ENCODE measurements around the gene OVAAL.

DNA sequence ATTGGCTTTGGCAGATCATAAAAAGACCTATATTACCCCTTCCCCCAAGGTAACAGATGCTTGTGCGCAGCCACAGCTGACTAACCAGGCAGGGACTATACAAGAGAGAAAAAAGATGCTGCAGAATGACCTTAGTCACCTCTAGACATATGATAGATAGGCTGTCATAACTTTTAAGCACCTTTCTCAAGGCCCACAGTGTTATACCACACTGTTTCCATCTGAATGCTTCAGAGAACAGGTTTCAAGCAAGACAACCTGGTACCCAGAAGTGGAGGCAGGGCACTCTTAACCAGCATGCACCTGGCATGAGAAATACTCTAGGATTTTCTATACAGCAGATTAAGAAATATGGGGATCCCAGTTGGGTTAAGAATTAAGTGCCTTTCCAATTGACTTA, 12.8 kb upstream of the OVAAL start:
- TF ChIP-seq RAD21 (IDR thresholded peaks at IDR 0.05), result no peak
- TF ChIP-seq, protein P1, sequence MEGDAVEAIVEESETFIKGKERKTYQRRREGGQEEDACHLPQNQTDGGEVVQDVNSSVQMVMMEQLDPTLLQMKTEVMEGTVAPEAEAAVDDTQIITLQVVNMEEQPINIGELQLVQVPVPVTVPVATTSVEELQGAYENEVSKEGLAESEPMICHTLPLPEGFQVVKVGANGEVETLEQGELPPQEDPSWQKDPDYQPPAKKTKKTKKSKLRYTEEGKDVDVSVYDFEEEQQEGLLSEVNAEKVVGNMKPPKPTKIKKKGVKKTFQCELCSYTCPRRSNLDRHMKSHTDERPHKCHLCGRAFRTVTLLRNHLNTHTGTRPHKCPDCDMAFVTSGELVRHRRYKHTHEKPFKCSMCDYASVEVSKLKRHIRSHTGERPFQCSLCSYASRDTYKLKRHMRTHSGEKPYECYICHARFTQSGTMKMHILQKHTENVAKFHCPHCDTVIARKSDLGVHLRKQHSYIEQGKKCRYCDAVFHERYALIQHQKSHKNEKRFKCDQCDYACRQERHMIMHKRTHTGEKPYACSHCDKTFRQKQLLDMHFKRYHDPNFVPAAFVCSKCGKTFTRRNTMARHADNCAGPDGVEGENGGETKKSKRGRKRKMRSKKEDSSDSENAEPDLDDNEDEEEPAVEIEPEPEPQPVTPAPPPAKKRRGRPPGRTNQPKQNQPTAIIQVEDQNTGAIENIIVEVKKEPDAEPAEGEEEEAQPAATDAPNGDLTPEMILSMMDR (IDR thresholded peaks at IDR 0.05; ENCODE audit: low read depth, low read length, missing input control), result no peak
